Inflammatory macrophage (primary cell): Measurements from ENCODE around the gene IL36RN.
A peak's percentile ranks its signal among the peaks of the same experiment; 100 is the strongest.

Source experiments
- DNase-seq, 2 donors: peaks; one replicate each; pipeline ENCODE4 v3.0.0-alpha.2; 2020 to 2022
- total RNA-seq, 18 experiments: gene quantifications; one replicate each; lab custom pipeline; 2026; ENCODE audit warnings: mixed read lengths in 6 of 18, inconsistent platforms in 2 of 18; lab: John Stamatoyannopoulos, UW

IL36RN gene
- 0 to 4.2 (median 0.44) reads per million in 18 experiments for total RNA-seq

DNA sequence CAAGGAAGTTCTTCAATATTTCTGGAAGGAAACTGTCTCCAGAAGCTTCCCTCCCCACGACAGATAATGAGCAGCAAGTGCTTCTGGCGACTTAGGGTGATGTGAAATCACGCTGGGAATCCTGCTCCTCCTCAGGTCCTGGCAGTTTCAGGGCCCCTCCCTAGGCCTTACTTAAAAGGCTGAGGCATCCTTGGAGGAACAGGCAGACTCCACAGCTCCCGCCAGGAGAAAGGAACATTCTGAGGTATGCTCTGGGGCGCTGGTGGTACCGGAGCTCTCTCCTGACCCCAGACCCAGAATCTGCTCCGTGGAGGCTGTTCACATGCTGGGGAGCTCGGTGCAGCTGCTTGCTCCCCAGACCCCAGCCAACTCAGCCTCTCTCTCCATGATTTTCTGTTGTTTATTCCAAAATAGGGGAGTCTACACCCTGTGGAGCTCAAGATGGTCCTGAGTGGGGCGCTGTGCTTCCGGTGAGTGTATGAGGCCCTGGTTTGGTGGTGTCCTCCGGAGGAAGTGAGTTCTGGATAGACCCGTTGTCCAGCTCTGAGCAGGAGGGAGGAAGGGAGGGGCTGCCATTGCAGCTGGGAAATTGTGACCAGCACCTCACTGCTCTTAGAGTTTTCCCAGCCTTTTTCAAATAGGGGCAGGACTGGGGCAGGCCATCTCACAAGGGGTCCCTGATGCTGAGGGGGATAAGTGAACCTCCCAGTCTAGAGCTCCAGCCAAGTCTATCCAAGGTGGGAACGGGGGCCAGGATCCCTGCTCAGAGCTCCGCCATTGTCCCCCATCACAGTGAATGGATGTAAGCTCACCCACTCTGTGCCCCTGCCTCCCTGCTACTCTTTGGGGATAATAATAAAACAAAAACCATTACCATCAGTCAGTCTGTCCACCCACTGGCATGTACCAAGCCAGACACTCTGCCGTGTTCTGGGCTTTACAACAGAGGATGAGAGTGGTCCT lies at the start of gene IL36RN:
IL36RN (plus strand) TSS at position 201 of the 963 bp plus-strand sequence; CDS start at position 442, 241 bp downstream.
- no peak for DNase-seq

DNA sequence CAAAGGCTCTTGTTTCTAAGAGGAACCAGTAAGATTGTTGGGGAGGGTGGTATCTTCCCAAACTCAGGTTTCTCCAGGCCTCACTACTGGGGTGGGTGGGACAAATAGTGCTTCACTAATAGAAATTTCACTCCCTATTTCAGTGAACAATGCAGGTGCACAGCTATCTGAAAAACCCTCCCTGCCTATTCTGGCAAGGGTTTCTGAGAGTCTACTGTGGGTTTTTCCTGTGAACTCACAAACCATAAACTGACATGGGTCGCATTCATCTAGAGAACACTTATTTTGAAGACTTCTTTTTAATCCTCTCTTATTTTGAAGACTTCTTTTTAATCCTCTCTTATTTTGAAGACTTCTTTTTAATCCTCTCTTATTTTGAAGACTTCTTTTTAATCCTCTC lies 49.4 kb upstream of the IL36RN start:
- no peak for DNase-seq

DNA sequence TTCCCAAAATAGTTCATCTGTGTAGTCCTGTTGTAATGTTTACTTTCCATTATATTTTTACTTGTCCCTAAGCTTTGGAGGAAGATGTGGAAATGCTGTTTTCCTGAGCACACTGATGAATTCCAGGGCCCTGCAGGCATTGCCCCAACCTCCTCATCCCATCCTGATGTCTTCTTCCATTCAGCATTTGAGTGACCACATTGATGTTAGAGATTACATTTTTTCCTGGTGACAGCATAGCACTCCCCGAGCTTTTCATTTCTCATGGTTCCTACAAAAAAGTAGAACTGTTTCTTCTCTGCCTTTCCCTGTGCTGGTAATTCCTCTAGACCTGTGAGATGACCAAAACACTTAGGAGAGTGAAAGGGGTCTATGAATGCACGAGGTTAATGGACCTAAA lies 48.9 kb upstream of the IL36RN start:
- no peak for DNase-seq

DNA sequence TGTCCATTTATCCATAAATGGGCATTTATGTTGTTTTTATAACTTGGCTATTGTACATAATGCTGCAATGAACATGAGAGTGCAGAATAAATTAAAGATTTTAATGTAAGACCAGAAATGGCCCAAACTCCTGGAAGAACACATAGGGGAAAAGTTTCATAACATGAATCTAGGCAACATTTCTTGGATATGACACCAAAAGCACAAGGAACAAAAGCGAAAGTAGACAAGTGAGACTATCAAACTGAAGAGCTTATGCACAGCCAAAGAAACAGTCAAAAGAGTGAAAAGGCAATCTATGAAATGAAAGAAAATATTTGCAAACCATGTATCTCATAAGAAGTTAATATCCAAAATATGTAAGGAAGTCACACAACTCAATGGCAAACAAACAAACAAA lies 47.9 kb upstream of the IL36RN start:
- DNase-seq: no peak

DNA sequence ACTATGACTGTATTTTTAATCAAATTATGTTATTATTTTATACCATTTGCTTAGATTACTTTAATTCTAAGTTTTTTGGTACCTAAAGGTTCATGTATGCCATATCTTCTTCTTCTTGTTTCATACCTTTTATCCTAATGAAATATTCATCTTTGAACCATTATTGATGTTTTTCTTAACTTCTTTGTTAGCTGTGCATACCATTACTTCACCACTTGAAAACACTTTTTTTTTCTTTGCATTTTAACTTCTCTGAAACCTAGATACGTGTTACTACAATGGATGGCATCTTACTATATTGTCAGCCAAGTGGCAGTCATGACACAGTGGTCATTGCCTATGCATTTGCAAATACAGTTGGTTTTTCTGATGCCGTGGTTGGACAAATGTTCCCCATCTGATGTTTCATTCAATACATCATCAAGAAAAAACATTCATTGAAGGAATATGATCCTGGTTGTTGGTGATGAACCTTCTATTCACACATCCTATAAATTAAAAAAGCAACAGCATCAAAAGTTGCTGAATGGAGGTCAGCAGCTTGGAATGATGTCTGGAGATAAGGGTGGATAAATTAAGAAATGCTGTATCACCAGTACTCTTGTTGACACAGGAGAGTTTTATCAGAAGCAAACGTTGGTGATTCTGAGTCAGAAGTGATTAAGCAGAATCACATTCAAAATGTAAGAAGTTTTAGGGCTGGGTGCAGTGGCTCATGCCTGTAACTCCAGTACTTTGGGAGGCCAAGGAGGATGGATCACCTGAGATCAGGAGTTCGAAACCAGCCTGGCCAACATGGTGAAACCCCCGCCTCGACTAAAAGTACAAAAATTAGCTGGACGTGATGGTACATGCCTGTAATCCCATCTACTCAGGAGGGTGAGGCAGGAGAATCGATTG lies 46.3 kb upstream of the IL36RN start:
- no peak for DNase-seq

DNA sequence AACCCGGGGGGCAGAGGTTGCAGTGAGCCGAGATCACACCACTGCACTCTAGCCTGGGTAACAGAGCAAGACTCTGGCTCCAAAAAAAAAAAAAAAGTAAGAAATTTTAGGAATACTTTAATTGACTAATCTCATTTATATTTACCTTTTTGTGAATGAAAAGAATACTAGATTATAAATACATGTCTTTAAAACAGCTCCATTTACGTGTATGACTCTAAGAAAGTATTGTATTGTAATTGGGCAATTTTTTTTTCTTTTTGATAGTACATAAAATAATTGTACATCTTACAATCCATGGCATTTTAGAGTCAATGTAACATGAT lies 45.7 kb upstream of the IL36RN start:
- no peak for DNase-seq

DNA sequence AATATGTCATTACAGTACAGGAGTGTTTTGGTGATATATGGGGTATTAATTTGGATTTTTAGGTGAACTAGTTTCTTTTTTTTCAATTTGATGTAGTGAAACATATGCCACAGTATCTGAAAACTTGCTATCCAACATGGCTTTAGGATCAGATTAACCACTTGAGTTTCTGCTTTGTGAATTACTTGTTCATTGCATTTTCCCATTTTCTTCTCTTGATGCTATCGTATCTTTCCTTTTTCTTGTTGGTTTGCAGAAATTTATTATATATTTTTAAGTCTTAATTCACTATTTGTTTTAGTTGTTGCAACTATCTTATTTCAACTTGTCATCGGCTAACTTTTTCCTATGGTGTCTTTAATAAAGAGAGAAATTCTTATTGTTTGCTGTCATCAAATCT lies 44.9 kb upstream of the IL36RN start:
- no peak for DNase-seq

DNA sequence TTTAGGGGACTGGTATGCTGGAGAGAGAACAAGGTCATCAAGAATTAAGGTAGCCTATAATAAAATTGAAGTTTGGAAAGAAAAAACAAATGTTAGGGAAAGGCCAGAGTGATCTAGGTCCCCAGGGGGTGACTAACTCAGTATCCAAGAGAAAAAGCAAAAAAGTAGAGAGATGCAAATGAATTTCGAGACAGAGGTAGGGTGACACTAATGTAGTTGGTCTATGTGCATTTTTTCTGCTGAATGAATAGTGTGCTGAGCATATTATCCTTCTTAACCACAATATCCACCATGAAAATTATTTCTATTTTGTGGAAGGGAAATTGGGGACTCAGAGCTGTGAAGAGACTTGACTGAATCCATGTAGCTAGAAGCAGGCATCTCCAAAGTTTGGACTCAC lies 44.0 kb upstream of the IL36RN start:
- DNase-seq: no peak

DNA sequence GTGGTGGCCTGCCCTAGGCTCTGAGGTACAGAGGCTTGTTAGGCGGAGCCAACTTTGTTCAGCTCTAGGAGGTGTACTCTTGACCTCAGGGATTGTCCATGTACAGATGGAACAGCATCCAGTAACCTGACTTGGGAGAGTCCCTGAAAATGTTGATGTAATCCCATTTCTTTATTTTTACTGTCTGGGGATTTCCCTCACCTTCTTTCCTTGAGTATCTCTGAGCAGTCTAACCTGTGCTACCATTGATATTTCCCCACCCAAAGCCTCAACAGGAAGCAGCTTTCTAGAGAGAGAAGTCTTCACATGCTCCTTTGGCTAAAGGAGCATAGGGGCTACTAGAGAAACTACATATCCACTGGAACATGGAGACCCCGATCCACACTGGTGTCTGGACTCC lies 43.3 kb upstream of the IL36RN start:
- DNase-seq: no peak

DNA sequence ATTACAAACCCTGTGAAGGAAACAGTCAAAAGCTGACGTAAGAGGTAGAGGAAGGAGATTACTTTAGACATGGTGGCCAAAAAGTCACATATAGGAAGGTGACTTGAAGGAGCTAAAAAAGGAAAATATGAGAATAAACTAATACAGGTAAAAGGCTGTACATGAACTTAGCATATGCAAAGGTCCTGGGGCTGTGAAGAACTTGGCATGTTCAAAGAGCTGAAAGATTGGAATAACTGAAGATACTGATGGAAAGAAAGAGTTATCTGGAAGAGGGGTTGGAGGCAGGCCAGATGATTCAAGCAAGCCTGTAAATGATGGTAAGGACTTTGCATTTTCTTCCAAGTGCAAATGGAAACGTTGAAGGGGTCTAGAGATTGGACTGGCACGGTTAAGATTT lies 40.5 kb upstream of the IL36RN start:
- no peak for DNase-seq

DNA sequence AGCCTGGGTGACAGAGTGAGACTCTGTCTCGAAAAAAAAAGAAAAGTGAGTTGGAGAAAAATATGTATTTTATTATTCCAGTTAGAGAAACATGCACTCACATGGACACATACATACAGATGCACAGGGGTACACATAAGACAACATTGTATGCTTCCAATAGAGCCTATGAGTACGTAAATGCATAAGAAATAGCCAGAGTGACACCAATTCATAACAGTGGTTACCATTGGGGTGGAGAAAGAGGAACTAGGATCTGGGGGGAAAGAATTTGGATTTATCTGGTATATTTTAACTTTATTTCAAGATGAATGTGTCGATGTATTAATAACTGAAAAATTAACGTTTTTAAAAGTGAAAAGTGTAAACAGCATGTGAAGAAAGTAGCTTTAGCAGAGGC lies 37.7 kb upstream of the IL36RN start:
- DNase-seq: no peak

DNA sequence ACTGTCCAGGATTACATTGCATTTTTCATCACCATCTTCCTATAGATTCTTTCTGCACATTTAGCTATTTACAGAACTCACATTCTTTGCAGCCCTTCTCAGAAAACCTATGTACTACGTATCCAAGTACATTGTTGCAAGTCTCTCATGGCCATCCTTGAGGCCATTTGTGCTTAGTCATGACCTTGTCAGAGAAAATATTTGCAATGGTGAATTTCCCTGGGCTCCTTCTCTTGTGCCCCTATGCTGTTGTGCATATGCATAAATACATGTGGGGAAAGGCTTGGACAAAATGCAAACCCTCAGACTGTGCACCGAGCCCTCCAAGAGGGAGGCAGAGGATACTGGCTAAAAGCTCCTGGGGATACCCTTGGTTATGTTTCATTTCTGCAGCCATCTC lies 34.2 kb upstream of the IL36RN start:
- DNase-seq: no peak

DNA sequence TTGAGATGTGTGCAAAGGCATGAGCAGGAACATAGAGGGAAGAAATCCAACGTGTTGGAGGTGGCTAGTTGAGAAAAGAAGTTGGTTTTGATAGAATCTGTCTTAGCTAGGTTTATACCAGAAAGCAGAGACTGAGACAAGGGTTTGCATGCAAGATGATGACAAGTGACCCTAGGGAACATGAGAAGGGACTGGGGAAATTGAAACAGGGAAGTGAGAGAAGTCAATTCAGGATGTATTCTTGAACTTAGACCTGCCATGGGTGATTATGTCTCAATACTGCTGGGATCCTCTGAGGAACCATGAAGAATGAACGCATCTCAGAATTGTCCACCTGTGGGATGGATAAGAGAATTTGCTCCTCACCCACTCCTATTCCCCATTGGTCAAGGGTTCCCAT lies 33.3 kb upstream of the IL36RN start:
- DNase-seq: peak; percentile 38 to 53

DNA sequence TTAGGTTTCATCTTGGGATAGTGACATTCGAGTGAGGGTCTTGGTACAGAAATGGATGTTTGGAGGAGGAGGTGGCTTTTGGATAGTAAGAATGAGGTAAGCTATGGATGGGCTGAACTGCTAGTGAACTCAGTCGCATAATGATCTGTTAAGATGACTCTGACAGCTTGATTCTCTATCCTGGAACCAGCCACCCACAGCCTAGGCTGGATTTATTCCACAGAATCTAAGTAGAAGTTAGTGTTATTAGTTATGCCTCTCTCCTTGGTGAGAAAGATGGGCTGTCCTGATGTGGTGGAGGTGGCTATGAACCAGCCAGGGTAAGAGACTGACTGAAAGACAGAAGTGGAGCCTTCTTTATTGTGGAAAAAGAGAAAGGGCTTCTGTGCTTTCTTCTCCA lies 31.3 kb upstream of the IL36RN start:
- no peak for DNase-seq

DNA sequence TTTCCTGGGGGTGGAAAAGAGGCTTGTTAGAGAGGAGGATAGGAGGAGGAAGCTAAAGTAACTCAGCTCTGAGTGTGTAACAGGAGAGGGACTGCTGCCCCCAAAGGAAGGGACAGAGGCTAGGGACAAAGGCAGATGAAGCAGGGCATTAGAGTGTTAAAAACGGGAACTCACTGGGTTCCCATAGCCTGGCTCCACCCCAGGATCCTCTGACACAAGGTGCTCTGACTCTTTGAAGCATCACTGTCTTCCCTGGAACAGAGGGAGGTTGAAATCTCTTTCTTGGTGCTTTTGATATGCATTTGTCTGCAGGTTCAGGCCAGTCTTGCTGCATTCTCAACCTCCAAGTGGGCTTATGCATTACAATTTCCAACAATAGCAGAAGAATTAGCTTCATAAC lies 30.9 kb upstream of the IL36RN start:
- no peak for DNase-seq

DNA sequence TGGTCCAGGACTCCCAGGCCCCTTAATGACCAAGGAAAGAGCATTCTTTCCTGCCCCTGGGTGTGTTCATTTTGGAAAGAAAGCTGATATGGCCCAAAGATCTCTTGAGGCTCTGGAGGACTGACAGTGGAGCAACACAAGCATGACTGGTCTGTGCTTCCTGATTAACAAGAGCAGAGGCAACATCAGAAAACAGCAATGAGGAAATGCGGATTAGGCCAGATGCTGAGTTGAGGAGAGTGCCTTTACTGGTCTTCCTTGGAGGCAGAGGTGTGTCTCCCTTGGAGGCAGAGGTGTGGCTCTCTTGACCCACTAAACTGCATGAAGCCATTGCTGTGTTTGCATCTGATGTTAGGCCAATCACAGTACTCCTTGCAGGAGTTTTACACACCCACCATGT lies 26.3 kb upstream of the IL36RN start:
- DNase-seq: peak; percentile 22 to 62

DNA sequence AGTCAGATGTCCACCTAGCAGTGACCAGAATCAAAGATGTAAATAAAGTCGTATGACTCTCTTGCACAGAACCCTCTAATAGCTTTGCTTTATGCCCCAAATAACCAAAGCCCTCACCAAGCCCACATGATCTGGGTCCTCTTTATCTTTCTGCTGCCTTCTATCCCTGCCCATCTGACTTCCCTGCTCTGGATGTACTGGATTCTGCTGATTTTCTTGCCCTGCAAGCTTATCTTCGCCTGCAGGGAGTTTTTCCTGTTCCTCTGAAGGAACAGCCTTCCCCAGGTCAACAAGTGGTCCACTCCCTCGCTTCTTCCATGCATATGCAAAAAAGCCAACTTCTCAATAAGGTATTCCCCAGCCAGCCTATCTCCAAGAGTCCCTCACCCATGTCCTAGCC lies 25.0 kb upstream of the IL36RN start:
- DNase-seq: no peak

DNA sequence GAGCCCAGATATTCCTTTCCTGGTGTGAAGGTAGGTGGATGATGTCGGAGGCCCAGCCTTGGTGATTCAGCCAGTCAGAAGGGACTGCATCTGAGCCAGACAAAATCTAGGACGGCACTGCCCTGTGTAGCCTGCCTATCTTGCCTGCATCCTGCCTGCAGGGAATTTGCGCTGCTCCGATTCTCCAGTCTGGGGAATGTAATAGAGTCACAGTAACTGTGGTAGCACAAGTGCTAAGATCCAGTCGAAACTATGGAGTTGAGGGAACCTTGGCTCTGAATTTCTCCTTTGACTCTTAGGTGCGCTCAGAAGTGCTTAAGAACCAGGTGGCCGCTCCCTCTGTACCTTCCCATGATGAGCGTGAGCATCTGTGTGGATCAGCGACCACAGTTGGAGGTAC lies 22.2 kb upstream of the IL36RN start:
- DNase-seq: no peak

DNA sequence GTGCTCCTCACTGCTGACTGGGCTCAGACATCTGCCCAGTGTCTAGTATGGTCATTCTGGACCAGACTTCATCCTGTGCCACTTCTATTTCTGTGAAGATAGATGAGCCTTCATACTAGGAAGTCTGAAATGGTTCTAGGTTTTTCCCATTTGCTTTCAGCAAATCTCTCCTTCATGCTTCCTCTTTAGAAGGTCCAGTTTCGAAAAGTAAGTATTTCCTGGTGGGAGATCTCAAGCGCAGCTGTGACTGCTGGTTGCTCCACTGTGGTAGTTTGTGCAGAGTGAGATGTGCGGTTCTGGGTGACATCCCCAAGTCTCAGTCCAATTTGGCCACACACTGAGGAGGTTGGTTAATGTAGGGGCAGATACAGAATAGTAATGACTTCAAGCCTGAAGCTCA lies 20.7 kb upstream of the IL36RN start:
- no peak for DNase-seq

DNA sequence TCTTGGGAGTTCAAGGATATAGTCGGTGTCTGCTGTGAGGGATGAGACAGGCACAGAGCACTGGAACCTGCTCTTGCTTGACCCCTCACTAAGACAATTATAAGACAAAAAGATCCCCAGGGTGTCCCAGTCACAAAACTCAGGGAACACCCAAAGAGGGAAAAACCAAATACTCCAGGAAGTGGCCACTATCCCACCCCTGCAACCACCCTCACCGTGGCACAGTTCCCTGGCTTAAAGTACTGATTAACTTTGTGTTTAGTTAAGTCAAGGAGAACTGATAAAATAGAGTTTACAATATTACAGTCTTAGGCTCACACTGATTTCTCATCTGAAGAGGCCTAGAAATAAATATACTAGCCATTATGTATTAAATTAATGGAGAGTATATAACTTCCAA lies 19.8 kb upstream of the IL36RN start:
- no peak for DNase-seq

DNA sequence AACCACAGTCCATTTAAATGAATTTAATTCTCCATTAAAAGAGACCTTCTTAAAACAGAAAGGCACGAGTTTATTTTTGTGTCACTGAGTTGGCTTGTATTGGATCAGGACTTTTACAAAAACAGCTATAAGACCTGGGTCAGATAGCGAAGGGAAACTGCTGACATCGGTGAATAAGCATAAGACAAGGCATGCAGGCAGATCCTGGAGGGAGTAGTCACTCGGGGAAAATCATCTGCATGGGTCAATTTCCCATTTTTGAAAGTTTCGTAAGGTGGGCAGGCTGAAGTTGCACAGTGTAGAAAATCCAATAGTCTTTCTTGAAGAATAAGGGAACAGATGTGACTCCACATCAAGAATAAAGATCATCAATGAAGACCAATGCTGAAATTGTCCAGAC lies 19.3 kb upstream of the IL36RN start:
- DNase-seq: peak in 1 of 2 donors; percentile 78

DNA sequence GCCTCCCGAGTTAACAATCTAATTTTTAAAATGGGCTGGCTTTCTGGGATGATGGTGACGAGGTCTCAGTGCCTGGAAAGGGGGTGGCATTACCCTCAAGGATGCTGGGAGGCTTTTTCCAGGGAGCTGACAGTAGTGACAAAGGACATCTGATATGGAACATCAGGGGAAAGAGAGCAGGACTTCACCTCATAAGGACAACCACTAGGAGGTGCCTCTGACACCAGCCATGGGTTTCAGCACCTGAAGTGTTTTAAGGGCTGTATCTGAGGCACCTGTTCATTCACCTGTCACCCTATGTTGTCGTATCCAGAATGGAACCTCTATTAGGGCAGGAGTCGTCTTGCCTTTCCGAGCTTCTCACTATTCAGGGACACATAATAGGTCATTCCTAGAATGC lies 17.1 kb upstream of the IL36RN start:
- no peak for DNase-seq

DNA sequence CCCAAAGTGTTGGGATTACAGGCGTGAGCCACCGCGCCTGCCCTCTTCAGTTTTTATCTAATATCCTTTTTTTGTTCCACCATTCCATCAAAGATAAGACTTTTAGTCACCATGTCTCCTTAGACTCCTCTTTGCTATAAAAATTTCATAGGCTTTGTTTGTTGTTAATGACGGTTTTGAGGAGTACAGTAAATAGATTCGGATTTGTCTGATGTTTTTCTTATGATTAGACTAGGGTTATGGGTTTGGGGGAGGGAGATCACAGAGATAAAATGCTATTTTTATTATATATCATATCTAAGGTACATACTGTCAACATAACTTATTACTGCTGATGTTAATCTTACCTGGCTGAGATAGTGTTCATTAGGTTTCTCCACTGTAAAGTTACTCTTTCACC lies 12.5 kb upstream of the IL36RN start:
- DNase-seq: no peak
